GM21447 (cell line): ENCODE measurements around the gene FJX1.
A peak's percentile ranks its signal among the peaks of the same experiment; 100 is the strongest.
"Not testable (repeated sequence)": the region's sequence is repeated elsewhere in the genome, so short reads cannot be mapped to it uniquely, and the experiment has no call there.

ENCODE experiments used
- ATAC-seq: cut with Tn5 transposase; IDR thresholded peaks from one replicate; pipeline ENCODE4 v1.9.1; 2021; ENCODE audit not compliant: unreplicated experiment

FJX1 gene

DNA sequence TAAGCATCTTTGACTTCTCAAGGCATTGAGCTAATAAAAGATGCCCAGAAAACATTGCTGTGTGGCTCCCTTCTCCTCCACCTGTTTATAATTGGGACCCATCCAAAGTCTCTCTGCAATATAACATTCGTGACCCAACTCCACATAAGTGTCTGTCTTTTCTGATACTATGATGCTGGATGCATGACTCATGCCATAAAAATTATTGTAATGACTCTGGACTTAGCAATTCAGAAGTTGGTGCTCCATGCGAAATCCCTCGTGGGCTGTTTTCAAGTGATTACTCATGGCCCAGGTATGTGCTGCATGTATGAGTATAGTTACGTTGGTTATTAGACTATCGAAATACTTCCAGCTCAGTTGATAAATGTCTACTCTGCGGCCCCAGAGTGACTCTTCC, 11.7 kb downstream of the FJX1 start:
- no peak for ATAC-seq

DNA sequence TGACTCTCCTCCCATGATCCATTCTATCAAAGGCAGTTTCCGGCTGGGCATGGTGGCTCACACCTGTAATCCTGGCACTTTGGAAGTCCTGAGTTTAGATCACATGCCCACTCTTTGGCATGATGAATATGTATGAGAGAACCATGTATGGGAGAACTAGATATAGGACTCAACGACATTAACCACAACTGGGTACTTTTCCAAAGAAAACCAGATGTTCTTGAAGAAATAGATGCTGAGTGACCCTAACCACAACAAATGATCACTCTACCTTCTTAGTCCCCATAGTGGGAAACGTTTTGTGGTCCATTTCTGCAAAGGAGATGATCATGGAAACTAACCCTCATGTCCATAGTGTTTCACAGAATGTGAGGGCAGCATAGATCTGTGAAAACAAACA, 13.6 kb downstream of the FJX1 start:
- ATAC-seq, result no peak

DNA sequence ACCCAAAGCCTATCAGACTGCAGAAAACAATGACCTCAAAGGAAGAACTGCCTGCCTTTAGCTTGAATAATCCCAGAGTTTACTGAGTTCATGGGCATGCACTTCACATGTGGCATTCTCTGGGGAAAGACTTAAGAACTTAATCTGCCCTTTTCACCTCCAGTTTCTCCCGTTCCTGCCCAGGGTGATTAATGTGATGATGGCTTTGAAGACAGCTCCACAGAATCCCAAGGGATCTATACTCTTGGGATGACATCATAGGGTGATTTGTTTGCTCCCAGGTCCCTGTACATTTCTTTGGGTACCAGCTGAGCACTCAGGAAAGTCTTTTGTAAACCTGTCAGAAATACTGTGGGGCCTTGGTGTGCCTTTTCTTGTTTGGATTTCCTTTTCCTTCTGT, 14.0 kb downstream of the FJX1 start:
- no peak for ATAC-seq

DNA sequence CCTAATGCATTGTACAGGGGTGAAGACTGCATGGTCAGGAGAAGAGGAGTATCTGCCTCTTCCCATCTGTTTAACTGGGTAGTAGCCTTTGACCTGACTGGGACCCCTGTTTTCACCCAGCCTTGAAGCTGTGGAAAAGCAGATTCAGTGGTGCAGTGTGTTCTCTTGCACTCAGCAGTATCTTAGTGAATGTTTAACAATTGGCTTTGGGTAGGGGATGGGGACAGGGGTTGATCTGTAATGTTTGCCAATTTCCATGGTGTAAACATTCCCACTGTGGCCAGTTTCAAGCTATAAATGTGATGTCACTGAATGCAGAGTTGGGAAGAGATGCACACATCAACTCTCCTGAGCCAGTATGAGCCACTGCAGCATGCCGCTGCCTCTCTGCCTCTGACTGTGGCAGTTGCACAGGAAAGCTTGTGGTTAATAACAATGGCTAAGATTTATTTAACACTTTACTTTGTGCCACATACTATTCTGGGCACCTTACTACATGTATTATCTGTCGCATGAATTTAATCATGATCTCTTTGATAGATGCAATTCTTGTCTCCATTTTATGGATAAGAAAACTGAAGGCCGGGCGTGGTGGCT, 15.7 kb downstream of the FJX1 start:
- no peak for ATAC-seq

DNA sequence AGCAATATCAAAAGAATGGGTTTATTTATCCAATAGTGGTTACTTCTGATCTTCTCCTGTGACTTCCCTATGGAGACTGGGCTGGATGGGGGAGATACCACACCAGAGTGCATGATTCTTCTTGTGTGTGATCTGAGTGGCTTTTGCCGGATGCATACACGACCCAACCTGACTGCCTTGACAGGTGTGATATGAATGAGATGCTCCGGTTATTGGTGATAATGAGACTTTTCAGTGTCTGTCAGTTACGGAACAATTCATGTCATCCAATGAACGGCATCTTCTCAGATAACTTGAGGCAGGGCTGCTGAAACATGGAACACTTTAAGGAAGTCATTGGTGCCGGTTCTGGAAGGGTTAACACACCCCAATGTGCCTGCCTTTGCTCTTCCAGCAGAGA, 17.7 kb downstream of the FJX1 start:
- ATAC-seq, result no peak

DNA sequence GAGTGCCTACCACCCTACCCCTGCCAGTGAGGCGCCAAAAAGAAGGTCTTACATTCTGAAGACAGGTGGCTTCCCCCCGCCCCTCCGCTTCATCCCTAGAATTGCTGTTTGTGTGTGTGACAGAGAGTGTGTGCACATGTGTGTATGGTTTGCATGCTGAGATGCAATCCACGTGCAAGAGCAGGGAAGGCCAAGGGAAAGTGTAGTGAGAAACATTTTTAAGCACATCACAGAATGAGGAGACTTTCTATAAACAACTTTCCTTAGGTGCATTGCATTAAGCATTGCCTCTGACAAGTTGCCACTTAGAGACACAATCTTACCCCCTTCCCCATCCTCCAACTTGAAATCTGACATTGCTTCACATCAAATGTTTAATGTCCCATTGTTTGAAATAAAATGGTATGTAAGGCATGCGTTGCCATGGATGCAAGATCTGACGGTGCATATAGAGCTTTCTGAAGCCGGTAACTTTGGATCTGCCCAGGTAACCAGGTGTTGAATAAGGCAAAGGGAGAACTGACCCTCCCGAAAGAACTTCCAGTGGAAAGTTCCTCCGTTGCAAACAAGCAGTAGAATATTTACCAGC, 21.4 kb downstream of the FJX1 start:
- ATAC-seq, result no peak

DNA sequence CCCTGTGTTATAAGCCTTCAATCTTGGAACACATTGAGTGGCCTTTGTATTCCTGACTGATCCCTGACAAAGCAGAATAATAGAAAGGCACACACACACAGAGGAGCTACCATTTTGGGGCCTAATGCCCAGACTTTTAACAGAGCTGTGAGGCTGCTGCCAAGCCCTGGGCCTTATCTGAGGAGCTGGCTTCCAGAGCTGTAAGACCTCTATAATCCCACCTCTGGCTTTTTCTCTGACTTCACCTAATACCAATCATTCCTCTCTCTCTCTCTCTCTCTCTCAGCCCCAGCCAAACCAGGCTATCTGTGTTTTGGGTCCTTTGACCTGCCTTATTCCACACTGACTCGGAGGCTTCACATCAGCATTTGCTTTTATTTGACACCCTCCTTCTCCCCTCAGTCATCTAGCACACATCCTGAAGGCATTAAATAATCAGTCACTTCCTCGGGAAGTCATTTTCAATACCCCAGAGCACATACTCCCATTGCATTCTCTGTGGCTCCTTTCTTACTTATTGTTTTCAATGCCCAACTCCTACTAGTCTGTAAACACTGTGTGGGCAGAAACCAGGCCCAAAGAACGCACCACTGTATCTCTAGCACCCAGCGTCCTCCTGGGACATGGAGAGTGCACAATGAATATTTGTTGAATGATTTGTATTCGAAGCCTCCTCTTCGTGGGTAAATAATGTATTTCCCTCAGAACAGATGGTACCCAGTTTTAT, 23.1 kb downstream of the FJX1 start:
- ATAC-seq, result no peak

DNA sequence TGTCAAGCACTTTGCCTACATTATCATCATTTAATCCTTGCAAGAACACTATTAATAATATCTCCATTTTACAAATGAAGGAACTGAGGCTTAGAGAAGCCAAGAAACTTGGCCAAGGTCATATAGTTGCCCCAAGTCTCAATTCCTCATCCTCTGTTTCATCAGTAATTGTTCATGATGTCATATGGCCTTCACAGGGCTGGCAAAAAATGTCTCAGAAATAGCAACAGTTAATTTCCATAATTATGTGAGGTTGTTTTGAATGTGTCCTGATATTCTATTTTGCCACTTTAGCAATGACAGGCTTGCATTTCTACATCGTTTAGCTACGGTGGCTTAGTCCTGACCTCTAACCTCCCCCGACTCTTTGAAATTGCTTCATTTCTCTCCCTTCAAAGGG, 23.7 kb downstream of the FJX1 start:
- no peak for ATAC-seq

DNA sequence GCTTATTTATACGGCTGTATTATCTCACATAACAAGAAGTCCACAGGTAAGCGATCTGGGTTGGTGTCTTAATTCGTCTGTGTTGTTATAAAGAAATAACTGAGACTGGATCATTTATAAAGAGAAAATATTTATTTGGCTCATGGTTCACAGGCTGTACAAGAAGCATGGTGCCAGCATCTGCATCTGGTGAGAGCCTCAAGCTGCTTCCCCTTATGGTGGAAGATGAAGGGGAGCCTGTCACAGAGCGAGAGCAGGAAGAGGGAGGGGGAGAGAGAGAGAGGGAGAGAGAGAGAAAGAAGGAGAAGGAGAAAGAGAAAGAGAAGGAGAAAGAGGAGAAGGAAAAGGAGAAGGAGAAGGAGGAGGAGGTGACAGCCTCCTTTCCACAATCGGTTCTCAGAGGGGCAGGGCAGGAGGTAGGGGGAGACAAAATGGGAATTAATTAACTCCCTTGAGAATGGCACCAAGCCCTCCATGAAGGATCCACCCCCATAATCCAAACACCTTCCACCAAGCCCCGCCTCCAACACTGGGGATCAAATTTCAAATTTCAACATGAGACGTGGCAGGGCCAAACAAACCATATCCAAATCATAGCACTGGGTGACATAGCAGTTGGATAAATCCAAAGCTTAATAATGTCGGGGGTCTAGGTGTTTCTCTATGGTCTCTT, 29.3 kb downstream of the FJX1 start:
- ATAC-seq, result no peak

DNA sequence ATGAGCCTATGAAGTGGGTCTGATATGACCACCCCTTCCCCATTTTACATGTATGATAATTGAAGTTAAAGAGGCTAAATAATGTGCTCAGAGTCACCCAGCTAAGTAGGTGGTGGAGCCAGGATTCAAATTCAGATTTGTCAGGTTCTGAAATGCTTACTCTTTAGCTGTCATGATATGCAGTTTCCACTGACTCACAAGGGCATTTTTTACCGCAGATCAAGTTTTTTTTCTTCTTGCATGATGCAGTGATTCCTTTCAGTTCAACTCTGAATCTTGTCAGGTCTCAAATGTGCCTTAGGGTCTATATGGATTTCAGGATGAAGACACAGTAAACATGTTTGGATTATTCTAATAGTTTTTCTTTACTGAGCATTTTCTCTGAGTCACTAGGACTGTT, 31.7 kb downstream of the FJX1 start:
- no peak for ATAC-seq

DNA sequence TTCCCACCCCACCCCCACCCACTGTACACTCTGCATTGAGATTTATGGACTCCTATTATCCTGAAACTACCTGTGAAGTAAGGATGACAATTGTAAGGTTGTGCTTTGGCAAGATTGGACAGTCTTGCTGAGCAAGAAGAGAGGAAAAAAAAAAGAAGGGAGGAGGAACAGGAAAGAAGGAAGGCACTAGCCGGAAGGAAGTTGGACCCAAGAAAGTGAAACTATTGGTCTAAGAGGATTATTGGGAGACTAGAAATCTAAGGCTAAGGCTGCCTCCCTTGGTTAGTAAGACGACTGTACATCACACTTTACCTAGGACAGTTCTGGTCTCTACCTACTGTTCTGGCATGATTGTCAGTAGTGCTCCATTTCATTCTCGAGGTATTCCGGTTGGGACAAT, 32.2 kb downstream of the FJX1 start:
- ATAC-seq, result no peak

DNA sequence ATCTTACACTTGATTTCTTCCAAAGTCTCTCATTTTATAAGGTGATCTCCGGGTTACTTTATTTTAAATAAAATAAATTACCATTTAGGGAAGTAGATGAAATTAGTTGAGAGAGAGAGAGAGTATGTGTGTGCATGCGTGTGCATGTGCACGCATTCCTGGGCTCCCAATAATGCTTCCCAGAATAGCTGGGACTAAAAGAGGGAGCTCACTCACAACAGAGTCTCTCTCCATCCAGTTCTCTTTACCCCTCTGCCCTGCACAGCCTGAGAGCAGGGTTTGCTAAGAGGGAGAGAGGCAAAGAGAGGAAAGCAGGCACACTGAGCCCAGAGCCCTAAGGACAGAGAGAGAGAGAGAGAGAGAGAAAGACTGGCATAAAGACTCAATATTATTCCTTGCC, 33.0 kb downstream of the FJX1 start:
- ATAC-seq, result no peak

DNA sequence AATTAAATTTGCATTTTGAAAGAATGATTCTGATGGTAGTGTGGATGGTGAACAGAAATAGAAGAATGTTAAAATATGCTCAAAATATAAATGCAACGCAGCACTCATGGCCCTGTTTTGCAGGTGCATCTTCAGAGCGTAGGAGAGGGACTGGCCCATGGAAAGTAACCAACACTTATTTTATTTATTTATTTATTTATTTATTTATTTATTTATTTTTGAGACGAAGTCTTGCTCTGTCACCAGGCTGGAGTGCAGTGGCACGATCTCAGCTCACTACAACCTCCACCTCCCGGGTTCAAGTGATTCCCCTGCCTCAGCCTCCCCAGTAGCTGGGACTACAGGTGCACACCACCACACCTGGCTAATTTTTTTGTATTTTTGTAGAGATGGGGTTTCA, 34.5 kb downstream of the FJX1 start:
- not testable (repeated sequence) for ATAC-seq

DNA sequence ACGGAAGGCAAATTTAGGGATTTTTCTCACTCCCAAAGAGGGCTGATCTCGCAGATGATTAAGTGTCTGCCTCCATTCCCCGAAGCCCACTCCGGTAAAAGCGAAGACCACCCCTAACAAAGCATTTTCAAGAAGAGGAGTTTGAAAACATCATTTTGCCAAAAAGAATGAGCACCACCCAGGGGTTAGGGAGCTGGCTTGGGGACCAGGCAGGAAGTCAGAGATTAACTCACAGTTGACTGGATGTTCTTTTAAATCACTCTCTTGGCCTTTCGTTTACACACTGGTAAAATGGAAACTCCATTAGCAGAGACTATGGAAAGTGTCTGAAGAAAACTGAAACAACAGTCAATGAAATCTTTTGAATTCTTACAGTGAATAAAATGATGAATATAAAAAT, 36.5 kb downstream of the FJX1 start:
- ATAC-seq, result no peak

DNA sequence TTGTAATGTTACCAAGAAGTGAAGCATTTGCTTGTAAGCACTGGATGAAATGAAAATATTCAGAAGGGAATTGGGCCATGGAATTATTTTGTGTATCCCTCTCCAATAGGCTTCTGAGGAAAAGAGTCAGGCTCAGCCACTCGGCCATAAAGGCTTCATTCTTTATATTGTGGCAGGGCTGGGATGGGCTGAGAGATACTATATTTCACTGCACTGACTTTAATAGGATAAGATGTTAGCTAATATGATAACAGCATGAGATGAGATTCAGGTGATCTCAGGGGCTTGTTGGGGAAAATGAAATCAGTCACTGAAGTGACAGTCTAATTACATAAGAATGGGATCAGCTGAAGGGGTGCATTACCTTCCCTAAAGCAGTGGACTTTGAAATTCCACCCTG, 37.0 kb downstream of the FJX1 start:
- ATAC-seq, result no peak

DNA sequence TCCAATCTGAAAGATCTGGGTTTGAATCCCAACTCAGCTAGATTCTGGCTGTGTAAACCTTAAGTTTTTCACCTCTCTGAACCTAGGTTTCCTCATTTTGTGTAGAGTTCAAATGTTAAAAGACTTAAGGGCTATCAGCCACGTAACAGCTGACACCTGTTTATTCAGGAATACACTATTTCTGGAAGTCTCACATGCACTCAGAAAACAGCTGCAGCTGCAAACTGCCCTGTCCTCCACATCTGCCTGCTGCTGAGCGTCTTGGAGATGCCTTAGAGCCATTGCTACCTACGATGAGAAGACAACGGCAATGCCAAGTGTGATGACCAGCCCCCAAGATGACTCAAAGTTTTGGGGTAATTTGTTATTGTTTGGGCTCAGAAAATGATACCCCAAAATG, 37.6 kb downstream of the FJX1 start:
- no peak for ATAC-seq

DNA sequence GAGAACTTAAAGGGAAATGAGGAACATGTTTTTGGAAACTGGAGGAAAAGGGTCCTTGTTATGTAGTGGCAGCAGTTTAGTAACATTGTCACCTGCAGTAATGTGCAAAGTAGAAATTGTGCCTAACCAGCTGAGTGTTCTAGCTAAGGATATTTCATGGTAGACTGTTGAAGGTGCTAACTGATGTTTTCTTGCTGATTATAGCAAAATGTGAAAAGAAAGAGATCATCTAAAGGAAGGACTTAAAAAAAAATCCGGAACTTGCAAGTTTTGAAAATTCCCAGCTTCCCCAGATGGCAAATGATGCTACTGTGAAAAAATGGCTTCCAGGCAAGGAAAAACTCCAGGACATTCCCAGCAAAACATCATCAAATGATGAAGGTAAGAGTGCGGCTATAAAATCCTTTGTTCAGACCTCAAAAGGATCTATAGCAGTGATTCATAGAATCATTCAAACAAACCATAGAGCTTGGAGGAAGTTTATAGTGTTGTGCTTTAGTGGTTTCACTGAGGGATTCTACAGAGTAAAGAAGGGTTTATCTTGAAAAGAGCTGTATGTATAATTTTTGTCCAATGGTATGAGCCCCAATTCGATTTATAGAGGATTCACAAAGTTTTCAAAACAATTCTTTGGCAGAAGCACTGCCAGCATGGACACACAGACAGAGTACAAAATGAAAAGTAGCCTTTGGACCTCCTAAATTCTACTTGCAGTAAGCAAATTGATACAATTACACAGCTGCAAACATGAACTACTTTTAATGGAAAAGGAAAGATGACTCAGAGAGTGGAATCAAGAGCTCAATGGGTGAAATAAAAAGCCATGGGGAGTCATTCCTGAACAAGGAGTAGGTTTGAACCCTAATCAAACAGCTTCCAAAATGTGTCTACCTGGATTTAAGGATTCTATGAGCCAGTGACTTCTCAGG, 40.0 kb downstream of the FJX1 start:
- ATAC-seq, result no peak

DNA sequence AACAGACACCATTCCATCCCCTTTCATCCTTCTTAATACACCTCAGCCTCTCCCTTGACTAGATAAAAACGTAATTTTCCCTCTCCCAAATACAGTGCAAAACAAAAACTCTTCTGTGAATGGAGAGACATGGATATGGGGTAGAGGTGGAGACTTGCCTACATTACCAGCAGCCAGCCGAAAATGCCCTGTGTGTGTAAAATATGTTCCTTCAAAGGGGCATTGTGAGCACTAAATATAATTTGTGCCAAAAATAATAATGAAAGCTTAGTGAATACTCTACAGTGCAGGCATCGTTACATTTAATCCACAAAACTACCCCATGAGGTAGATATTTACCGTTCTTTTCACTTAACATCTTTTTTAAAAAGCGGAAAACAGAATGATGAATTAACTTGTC, 43.3 kb downstream of the FJX1 start:
- ATAC-seq, result no peak

DNA sequence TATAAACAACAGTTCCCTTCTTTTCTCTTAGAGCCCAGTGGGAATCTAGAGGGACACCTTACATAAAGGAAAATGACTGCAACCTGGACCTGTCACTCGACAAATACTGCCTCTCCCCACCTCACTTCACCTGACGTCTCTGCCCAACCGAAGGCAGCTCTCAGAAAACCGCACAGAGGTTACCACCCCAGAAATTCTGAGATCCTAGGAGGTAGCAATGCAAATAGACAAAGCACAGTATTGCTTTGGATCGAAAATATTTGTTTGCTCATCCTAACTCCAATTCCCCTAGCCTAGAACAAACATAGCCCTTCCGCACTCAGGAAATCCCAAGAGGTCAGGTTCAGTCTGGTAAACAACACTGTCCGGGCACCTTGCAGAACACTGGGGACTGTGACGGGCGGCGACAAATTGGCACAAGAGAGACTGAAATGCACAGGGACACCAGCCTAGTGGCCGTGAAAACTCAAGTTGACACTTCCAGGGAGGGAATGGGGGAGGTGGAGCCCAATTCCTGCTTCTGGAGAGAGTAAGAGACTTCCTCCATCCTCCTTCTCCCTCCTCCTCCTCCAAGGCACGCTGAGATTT, 43.9 kb downstream of the FJX1 start:
- peak; percentile 58 for ATAC-seq

DNA sequence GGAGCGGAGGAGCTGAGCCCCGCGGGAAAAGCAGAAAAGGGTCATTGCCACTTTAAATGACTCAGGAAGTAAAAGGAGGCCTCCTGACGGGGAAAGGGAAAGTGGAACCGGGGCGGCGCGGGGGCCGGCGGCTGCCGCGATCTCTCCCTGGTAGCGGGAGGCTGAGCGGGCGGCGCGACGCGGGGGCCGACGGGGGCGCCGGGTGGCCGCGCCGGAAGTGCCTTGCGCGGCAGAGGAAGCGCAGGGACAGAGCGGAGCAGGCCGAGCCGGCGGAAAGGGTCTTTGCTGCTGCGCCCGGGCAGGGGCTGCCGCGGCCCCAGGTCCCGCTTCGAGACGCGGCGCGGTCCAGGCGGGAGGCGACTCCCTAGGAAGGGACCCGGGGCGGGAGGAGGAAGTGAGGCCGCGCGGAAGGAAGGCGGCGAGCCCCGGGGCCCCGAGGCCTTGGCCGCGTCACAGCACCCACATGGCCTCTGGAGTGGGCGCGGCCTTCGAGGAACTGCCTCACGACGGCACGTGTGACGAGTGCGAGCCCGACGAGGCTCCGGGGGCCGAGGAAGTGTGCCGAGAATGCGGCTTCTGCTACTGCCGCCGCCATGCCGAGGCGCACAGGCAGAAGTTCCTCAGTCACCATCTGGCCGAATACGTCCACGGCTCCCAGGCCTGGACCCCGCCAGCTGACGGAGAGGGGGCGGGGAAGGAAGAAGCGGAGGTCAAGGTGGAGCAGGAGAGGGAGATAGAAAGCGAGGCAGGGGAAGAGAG, 44.6 kb downstream of the FJX1 start, which contains the start of gene TRIM44:
TSS of gene TRIM44 (plus strand) at position 127 of the 759 bp plus-strand sequence. CDS start at position 464, 337 bp downstream.
- ATAC-seq, result peak; percentile 89
